ENCODE measurements around the gene APOLD1. TPM values are rescaled to one million over a fixed set of nuclear protein-coding genes. Genes with fewer than 3 reads are reported as not detected.

Gene APOLD1
- total and polyA plus RNA-seq, 8 donors, result 7.3 to 14.1 (median 10.2) TPM

DNA sequence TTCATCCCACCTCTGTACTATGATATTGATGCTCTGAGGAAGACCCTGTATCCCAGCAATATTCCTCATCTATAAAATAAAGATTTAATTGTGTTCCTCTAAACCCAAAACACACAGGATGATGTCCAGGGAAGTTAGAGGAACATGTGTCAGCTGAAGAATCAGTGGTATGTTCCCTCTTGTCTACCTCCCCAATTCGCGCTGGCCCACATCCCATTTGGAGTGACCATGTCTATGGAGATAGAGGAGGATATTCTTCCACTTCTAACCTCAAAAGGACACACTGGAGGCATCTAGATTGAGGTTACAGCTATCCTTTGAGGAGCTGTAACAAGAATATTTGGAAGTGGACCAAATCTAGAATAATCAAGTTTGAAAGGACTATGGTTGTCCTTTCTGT is 1.3 kb upstream of the APOLD1 start:
- intact Hi-C loops (cut with DNase I), result no loop called here
- H3K4me1 ChIP-seq, result peaks cover 13 to 40% of the 10 kb centered on the region in 2 donors

DNA sequence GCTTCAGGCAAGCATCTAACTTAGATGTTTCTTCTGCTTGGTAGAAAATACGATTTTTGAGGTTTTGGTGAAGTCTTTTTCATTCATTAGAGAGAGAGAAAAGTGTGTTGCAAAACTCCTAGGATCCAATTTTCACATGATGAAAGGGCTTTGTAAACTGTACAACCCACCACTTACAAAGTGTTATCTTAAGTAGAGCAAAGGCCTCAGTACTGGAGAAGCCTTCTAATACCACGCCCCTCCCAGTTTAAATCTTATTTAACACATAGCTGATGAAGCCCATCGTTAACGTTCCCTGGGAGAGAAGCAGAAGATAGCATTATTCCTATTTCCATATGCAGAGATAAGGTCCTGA is 869 bp downstream of the APOLD1 start:
- DNase-seq, result no peak
- no peaks in the 10 kb centered on the region for H3K9me3 ChIP-seq
- peak; percentile 55 for ATAC-seq
- peaks cover 9 to 31% of the 10 kb centered on the region in 2 donors for H3K4me1 ChIP-seq
- H3K36me3 ChIP-seq, result no peaks in the 10 kb centered on the region
- intact Hi-C loops (cut with DNase I), result no loop called here
- TF ChIP-seq, protein P1, sequence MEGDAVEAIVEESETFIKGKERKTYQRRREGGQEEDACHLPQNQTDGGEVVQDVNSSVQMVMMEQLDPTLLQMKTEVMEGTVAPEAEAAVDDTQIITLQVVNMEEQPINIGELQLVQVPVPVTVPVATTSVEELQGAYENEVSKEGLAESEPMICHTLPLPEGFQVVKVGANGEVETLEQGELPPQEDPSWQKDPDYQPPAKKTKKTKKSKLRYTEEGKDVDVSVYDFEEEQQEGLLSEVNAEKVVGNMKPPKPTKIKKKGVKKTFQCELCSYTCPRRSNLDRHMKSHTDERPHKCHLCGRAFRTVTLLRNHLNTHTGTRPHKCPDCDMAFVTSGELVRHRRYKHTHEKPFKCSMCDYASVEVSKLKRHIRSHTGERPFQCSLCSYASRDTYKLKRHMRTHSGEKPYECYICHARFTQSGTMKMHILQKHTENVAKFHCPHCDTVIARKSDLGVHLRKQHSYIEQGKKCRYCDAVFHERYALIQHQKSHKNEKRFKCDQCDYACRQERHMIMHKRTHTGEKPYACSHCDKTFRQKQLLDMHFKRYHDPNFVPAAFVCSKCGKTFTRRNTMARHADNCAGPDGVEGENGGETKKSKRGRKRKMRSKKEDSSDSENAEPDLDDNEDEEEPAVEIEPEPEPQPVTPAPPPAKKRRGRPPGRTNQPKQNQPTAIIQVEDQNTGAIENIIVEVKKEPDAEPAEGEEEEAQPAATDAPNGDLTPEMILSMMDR (IDR thresholded peaks at IDR 0.05), result no peak
- H3K27me3 ChIP-seq, result no peaks in the 10 kb centered on the region
- peak overlapping the region; percentile 65 to 85 for H3K4me3 ChIP-seq
- peak overlapping the region; percentile 87 to 92 for H3K27ac ChIP-seq

More for the DNA sequence above, 1.3 kb upstream of the APOLD1 start:
- Histone ChIP-seq H3K27ac (no peak overlapping the region), H3K27me3 (no peaks in the 10 kb centered on the region), H3K4me3 (no peak overlapping the region), H3K9me3 (no peaks in the 10 kb centered on the region), H3K36me3 (no peaks in the 10 kb centered on the region)
- no peak for DNase-seq
- no peak for ATAC-seq
- TF ChIP-seq, protein P1 (IDR thresholded peaks at IDR 0.05), result no peak

DNA sequence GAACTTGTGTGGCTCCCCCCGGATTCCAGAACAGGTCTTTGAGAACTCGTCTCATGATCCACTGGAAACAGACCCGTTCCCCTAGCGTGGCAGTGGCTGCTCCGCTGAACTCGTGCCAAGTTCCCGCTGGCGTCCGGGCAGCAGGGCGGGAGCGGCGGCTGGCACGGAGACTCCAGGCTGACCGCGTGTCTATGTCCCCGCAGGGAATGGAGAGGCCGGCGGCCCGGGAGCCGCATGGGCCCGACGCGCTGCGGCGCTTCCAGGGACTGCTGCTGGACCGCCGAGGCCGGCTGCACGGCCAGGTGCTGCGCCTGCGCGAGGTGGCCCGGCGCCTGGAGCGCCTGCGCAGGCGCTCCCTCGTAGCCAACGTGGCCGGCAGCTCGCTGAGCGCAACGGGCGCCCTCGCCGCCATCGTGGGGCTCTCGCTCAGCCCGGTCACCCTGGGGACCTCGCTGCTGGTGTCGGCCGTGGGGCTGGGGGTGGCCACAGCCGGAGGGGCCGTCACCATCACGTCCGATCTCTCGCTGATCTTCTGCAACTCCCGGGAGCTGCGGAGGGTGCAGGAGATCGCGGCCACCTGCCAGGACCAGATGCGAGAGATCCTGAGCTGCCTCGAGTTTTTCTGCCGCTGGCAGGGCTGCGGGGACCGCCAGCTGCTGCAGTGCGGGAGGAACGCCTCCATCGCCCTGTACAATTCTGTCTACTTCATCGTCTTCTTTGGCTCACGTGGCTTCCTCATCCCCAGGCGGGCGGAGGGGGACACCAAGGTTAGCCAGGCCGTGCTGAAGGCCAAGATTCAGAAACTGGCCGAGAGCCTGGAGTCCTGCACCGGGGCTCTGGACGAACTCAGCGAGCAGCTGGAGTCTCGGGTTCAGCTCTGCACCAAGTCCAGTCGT is 1.5 kb downstream of the APOLD1 start:
- Histone ChIP-seq H3K9me3 (no peaks in the 10 kb centered on the region), H3K27me3 (no peaks in the 10 kb centered on the region), H3K27ac (peak overlapping the region; percentile 87 to 92), H3K4me3 (peak overlapping the region; percentile 65 to 85), H3K4me1 (peaks cover 11 to 31% of the 10 kb centered on the region in 2 donors), H3K36me3 (no peaks in the 10 kb centered on the region)
- intact Hi-C loops (cut with DNase I), result no loop called here
- DNase-seq, result peak; percentile 82 to 96 (median 88)
- ATAC-seq, result peak; percentile 92
- TF ChIP-seq, protein P1 (IDR thresholded peaks at IDR 0.05), result peak in 1 of 2 donors; percentile 51

DNA sequence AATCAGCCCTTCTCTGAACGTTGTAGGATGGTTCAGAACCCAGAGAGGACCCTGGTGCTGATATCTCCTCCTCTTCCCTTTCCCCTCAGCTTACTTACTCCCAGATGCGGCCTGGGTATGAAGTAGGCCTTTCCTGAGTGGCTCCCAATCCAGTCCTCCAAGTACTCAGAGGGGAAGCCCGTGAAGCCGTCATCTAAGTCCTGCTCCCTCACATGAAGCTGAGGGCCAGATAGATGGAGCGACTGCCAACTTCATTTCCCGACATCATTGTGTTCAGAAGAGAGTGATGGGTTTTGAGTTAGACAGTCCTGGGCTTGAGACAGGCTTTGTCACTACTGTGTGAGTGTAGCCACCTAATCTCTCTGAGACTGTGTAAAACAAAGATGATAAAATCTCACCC is 2.7 kb downstream of the APOLD1 start:
- H3K27ac ChIP-seq, result peak overlapping the region in 1 of 2 donors; percentile 92
- H3K27me3 ChIP-seq, result no peaks in the 10 kb centered on the region
- ATAC-seq (no peak), DNase-seq (no peak)
- H3K36me3 ChIP-seq, result no peaks in the 10 kb centered on the region
- H3K9me3 ChIP-seq, result no peaks in the 10 kb centered on the region
- TF ChIP-seq, protein P1 (IDR thresholded peaks at IDR 0.05), result no peak
- intact Hi-C loops (cut with DNase I), result no loop called here
- H3K4me1 ChIP-seq, result peaks cover 16 to 31% of the 10 kb centered on the region in 2 donors
- H3K4me3 ChIP-seq, result no peak overlapping the region

DNA sequence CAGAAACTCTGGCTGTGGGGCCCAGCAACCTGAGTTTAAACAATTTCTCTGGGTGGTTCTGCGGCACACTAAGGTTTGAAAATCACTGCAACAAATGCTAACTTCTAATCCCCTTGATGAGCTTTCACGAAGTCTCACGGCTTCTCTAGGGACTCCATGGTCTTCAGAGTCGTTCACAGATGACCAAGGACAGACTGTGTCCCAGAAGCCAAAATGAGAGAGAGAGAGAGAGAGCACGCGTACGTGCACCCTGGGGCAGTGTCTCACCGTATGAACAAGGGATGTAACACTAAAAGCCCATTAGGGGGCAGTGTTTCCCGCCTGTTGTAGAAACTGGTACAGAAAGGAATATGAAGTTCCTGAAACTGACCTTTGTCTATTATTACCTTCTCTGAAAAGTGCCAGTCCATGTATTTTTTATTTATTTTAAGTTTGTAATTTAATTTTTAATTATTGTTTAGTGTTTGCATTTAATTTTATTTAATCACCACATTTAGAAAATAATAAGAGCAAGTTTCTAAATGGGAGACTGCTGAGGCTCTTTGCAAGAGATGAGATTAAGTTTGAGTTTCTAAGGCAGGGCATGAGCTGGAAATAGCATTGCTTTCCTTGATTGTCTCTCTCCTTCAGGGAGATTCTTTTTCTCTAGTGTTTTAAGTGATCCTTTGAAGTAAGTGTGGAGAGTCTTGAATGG is 3.4 kb downstream of the APOLD1 start:
- Histone ChIP-seq H3K4me3 (no peak overlapping the region), H3K9me3 (no peaks in the 10 kb centered on the region), H3K4me1 (peaks cover 16 to 31% of the 10 kb centered on the region in 2 donors), H3K27ac (peak overlapping the region in 1 of 2 donors; percentile 92), H3K36me3 (no peaks in the 10 kb centered on the region), H3K27me3 (no peaks in the 10 kb centered on the region)
- DNase-seq, result peak in 3 of 4 donors; percentile 47 to 73 (median 47)
- intact Hi-C loops (cut with DNase I), result no loop called here
- ATAC-seq, result peak; percentile 73
- TF ChIP-seq, protein P1 (IDR thresholded peaks at IDR 0.05), result peak; percentile 72 to 79

All from left lung (tissue), 10 donors.